SK-N-SH (cell line): ENCODE data around the gene IL1R2.

Source experiments
- ELF1 ChIP-seq: IDR thresholded peaks from 2 replicates; pipeline ENCODE4 v1.4.0; 2012
- GATA2 ChIP-seq: sonication (generic); formaldehyde crosslinking; IDR thresholded peaks from 2 replicates; pipeline ENCODE4 v1.5.0; 2020; ENCODE audit warnings: mild to moderate bottlenecking, missing genetic modification reagents
- MXI1 ChIP-seq: IDR thresholded peaks from 2 replicates; pipeline ENCODE4 v1.6.1; 2012; ENCODE audit warnings: mild to moderate bottlenecking, low read depth, low read length, improper control_type of control experiment
- NRF1 ChIP-seq: IDR thresholded peaks from 2 replicates; pipeline ENCODE4 v1.6.1; 2012; ENCODE audit warnings: low read depth, mild to moderate bottlenecking, low read length
- POLR2AphosphoS5 ChIP-seq: IDR thresholded peaks from 2 replicates; pipeline ENCODE4 v1.6.1; 2012; ENCODE audit warnings: low read depth, low read length
- RAD21 ChIP-seq: IDR thresholded peaks from 2 replicates; pipeline ENCODE4 v1.6.1; 2012; ENCODE audit warnings: mild to moderate bottlenecking, low read length
- SIN3A ChIP-seq: IDR thresholded peaks from 2 replicates; pipeline ENCODE4 v1.6.1; 2012; ENCODE audit warnings: low read depth, mild to moderate bottlenecking, low read length, moderate library complexity, borderline replicate concordance
- TF ChIP-seq, protein P1 (sequence below): fragments of 200-600 bp; sonication (generic); IDR thresholded peaks from 2 replicates; pipeline ENCODE4 v1.6.1; 2017; ENCODE audit warnings: antibody characterized with exemption, mild to moderate bottlenecking, moderate library complexity
- TF ChIP-seq, protein P2 (sequence below): IDR thresholded peaks from 2 replicates; pipeline ENCODE4 v1.4.0; 2012; ENCODE audit warnings: low read depth, borderline replicate concordance
- TF ChIP-seq, protein P3 (sequence below): IDR thresholded peaks from 2 replicates; pipeline ENCODE4 v1.4.0; 2012; ENCODE audit warnings: low read depth, borderline replicate concordance
- TF ChIP-seq, protein P4 (sequence below): IDR thresholded peaks from 2 replicates; pipeline ENCODE4 v1.4.0; 2012; ENCODE audit warnings: low read depth
- TF ChIP-seq, protein P5 (sequence below): IDR thresholded peaks from 2 replicates; pipeline ENCODE4; 2012

DNA sequence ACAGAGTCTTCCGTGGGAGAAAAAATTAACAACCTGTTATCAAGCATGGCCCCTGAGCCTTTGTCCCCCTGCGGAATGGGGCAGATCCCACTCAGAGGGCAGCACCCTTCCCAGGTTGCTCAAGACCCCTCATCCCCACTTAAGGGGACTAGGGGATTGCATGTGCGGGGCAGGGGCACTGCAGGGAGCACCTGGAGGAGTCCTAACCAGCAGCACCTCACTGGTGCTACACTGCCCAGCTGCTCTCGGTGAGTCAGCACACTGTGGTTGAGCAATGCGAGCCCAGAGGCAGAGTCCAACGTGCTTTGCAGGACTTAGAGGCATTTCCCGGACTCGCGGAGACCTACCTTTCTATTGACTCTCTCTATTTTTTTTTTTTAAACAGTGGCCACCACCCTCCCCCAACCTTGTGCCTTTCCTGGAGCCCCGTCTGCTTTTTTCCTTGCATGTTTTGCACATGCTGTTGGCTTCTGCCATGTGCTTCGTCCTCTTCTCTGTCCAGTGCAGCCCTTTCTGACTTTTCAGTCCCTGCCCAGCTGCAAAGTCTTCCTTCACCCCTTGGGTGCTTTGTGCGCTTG lies 74.0 kb downstream of the IL1R2 start:
- TF ChIP-seq, protein P1, sequence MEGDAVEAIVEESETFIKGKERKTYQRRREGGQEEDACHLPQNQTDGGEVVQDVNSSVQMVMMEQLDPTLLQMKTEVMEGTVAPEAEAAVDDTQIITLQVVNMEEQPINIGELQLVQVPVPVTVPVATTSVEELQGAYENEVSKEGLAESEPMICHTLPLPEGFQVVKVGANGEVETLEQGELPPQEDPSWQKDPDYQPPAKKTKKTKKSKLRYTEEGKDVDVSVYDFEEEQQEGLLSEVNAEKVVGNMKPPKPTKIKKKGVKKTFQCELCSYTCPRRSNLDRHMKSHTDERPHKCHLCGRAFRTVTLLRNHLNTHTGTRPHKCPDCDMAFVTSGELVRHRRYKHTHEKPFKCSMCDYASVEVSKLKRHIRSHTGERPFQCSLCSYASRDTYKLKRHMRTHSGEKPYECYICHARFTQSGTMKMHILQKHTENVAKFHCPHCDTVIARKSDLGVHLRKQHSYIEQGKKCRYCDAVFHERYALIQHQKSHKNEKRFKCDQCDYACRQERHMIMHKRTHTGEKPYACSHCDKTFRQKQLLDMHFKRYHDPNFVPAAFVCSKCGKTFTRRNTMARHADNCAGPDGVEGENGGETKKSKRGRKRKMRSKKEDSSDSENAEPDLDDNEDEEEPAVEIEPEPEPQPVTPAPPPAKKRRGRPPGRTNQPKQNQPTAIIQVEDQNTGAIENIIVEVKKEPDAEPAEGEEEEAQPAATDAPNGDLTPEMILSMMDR: no peak
- TF ChIP-seq, protein P2, sequence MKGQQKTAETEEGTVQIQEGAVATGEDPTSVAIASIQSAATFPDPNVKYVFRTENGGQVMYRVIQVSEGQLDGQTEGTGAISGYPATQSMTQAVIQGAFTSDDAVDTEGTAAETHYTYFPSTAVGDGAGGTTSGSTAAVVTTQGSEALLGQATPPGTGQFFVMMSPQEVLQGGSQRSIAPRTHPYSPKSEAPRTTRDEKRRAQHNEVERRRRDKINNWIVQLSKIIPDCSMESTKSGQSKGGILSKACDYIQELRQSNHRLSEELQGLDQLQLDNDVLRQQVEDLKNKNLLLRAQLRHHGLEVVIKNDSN: no peak
- TF ChIP-seq GATA2 (no peak), SIN3A (no peak), POLR2AphosphoS5 (no peak), ELF1 (no peak), NRF1 (no peak), MXI1 (no peak), RAD21 (no peak)
- TF ChIP-seq, protein P3, sequence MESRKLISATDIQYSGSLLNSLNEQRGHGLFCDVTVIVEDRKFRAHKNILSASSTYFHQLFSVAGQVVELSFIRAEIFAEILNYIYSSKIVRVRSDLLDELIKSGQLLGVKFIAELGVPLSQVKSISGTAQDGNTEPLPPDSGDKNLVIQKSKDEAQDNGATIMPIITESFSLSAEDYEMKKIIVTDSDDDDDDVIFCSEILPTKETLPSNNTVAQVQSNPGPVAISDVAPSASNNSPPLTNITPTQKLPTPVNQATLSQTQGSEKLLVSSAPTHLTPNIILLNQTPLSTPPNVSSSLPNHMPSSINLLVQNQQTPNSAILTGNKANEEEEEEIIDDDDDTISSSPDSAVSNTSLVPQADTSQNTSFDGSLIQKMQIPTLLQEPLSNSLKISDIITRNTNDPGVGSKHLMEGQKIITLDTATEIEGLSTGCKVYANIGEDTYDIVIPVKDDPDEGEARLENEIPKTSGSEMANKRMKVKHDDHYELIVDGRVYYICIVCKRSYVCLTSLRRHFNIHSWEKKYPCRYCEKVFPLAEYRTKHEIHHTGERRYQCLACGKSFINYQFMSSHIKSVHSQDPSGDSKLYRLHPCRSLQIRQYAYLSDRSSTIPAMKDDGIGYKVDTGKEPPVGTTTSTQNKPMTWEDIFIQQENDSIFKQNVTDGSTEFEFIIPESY: no peak
- TF ChIP-seq, protein P4, sequence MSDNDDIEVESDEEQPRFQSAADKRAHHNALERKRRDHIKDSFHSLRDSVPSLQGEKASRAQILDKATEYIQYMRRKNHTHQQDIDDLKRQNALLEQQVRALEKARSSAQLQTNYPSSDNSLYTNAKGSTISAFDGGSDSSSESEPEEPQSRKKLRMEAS: no peak; the same call in 1 of the 2 replicates
- TF ChIP-seq, protein P5, sequence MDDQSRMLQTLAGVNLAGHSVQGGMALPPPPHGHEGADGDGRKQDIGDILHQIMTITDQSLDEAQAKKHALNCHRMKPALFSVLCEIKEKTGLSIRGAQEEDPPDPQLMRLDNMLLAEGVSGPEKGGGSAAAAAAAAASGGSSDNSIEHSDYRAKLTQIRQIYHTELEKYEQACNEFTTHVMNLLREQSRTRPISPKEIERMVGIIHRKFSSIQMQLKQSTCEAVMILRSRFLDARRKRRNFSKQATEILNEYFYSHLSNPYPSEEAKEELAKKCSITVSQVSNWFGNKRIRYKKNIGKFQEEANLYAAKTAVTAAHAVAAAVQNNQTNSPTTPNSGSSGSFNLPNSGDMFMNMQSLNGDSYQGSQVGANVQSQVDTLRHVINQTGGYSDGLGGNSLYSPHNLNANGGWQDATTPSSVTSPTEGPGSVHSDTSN: no peak
